Natural killer cell (primary cell): ENCODE data around the gene DRC7. TPM values are rescaled to one million over a fixed set of nuclear protein-coding genes. Genes with fewer than 3 reads are reported as not detected.

Experiments used
- ATAC-seq, 3 donors: fragments of 150-1000 bp in 2 of 3; fragments of 200-7000 bp in 1 of 3; cut with Tn5 transposase; 1 replicate in 1 of 3; 2 replicates in 2 of 3; pipeline ENCODE4 v1.10.0; 2021; ENCODE audit warnings: mild to moderate bottlenecking in 2 of 3, moderate library complexity in 2 of 3
- DNase-seq, 2 donors: peaks; one replicate each; pipeline versions ENCODE4 v3.0.0 to v3.0.0-alpha.2; 2013 to 2021; ENCODE audit warnings: mixed read lengths in 1 of 2
- H3K27ac ChIP-seq: one replicate; pipeline ENCODE4 v1.5.1; 2013; ENCODE audit warnings: mild to moderate bottlenecking, low read length
- H3K27me3 ChIP-seq: one replicate; pipeline ENCODE4 v1.6.1; 2013; ENCODE audit warnings: low read length; ENCODE audit not compliant: control insufficient read depth, insufficient read depth
- H3K36me3 ChIP-seq: one replicate; pipeline ENCODE4 v1.6.1; 2013; ENCODE audit warnings: low read length; ENCODE audit not compliant: control insufficient read depth, insufficient read depth
- H3K4me1 ChIP-seq: one replicate; pipeline ENCODE4 v1.6.1; 2013; ENCODE audit warnings: low read length; ENCODE audit not compliant: control insufficient read depth, insufficient read depth
- H3K4me3 ChIP-seq: one replicate; pipeline ENCODE4 v1.5.1; 2013; ENCODE audit warnings: low read length
- H3K9me3 ChIP-seq: one replicate; pipeline ENCODE4 v1.6.1; 2013; ENCODE audit warnings: low read length; ENCODE audit not compliant: control insufficient read depth, insufficient read depth
- H3K27ac Mint-ChIP-seq, 2 donors: one replicate each; pipeline ENCODE4 v1.8.0; 2022; ENCODE audit warnings: mild to moderate bottlenecking in 2 of 2, mixed read lengths in 2 of 2, moderate library complexity in 1 of 2
- H3K27me3 Mint-ChIP-seq, 2 donors: one replicate each; pipeline ENCODE4 v1.8.0; 2022; ENCODE audit warnings: low read depth in 2 of 2, mixed read lengths in 2 of 2
- H3K36me3 Mint-ChIP-seq: one replicate; pipeline ENCODE4 v1.8.0; 2022; ENCODE audit warnings: mixed read lengths
- H3K4me1 Mint-ChIP-seq, 2 donors: one replicate each; pipeline ENCODE4 v1.8.0; 2022; ENCODE audit warnings: mixed read lengths in 2 of 2
- H3K4me3 Mint-ChIP-seq: one replicate; pipeline ENCODE4 v1.8.0; 2022; ENCODE audit warnings: mild to moderate bottlenecking, moderate library complexity, mixed read lengths
- H3K9me3 Mint-ChIP-seq, 2 donors: one replicate each; pipeline ENCODE4 v1.8.0; 2022; ENCODE audit warnings: mixed read lengths in 2 of 2
- WGBS: methylation state at CpG from one replicate; pipeline ENCODE4 v1.1.7; 2013; ENCODE audit warnings: missing lambda C conversion rate; ENCODE audit not compliant: insufficient coverage; 5-methylcytosine and 5-hydroxymethylcytosine counted together
- intact Hi-C: fragments of 100-400 bp; cut with micrococcal nuclease; formaldehyde crosslinking; loops from one replicate; pipeline ENCODE4 v1.14.2; 2022
- total RNA-seq, 4 donors: library from RNA; stranded (reverse); fragments of 120-200 nt in 1 of 4; gene quantifications; one replicate each; pipeline versions ENCODE4 v1.2.3 to v1.2.4, GENCODE V29; 2013 to 2022
- TF ChIP-seq, protein P1 (sequence below): fragments of 200-600 bp; IDR thresholded peaks from one replicate; pipeline ENCODE4 v1.8.0; 2022; ENCODE audit warnings: antibody characterized with exemption

Gene DRC7
- total RNA-seq, 3 donors from 2014 or later (not counting 1 experiment from before 2014, with no cell fraction given), result 0.33 TPM; not detected in 2

DNA sequence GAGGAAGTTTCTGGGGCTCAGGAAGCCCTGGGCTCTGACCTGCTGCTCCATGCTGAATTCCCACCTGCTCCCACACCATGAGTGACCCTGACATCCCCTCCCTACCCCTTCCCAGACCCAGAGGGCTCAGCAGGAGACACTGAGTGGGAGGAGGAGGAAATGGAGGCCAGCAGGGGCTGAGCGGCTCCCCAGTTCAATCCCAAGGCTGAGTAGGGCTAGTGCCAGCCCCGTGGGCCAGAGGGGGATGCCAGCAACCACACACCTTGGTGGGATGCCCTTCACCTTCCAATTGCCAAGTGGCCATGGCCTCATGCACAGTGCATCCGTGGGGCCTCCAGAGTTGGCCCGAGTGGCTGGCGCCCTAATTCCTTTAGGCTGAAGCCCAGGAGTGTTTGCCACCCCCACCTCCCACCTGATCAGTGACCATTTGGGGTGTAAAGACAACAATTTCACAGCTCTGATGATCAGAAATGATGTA, 27.5 kb upstream of the DRC7 start:
- DNase-seq (no peak), ATAC-seq (no peak)
- WGBS, result 85% methylated on average over 5 of the region's 5 CpGs
- H3K27me3 ChIP-seq, result no peaks in the 10 kb centered on the region
- no peaks in the 10 kb centered on the region for H3K27me3 Mint-ChIP-seq
- H3K36me3 Mint-ChIP-seq, result peaks cover 13% of the 10 kb centered on the region
- TF ChIP-seq, protein P1, sequence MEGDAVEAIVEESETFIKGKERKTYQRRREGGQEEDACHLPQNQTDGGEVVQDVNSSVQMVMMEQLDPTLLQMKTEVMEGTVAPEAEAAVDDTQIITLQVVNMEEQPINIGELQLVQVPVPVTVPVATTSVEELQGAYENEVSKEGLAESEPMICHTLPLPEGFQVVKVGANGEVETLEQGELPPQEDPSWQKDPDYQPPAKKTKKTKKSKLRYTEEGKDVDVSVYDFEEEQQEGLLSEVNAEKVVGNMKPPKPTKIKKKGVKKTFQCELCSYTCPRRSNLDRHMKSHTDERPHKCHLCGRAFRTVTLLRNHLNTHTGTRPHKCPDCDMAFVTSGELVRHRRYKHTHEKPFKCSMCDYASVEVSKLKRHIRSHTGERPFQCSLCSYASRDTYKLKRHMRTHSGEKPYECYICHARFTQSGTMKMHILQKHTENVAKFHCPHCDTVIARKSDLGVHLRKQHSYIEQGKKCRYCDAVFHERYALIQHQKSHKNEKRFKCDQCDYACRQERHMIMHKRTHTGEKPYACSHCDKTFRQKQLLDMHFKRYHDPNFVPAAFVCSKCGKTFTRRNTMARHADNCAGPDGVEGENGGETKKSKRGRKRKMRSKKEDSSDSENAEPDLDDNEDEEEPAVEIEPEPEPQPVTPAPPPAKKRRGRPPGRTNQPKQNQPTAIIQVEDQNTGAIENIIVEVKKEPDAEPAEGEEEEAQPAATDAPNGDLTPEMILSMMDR, result no peak
- H3K4me3 ChIP-seq, result no peak overlapping the region
- no peaks in the 10 kb centered on the region for H3K9me3 ChIP-seq
- peaks cover 37% of the 10 kb centered on the region for H3K36me3 ChIP-seq
- H3K27ac ChIP-seq, result peak overlapping the region; percentile 73
- peak overlapping the region; percentile 97 to 98 for H3K27ac Mint-ChIP-seq
- H3K4me3 Mint-ChIP-seq, result peak overlapping the region; percentile 53
- peaks cover 44 to 60% of the 10 kb centered on the region in 2 donors for H3K4me1 Mint-ChIP-seq
- no peaks in the 10 kb centered on the region for H3K9me3 Mint-ChIP-seq
- intact Hi-C loops, result loop anchor here (2.0 to 10.0 kb wide), 4 partner anchors 18 to 338 kb away; partner anchors contain the start of genes KATNB1, USB1 and ZNF319
- peaks cover 57% of the 10 kb centered on the region for H3K4me1 ChIP-seq

DNA sequence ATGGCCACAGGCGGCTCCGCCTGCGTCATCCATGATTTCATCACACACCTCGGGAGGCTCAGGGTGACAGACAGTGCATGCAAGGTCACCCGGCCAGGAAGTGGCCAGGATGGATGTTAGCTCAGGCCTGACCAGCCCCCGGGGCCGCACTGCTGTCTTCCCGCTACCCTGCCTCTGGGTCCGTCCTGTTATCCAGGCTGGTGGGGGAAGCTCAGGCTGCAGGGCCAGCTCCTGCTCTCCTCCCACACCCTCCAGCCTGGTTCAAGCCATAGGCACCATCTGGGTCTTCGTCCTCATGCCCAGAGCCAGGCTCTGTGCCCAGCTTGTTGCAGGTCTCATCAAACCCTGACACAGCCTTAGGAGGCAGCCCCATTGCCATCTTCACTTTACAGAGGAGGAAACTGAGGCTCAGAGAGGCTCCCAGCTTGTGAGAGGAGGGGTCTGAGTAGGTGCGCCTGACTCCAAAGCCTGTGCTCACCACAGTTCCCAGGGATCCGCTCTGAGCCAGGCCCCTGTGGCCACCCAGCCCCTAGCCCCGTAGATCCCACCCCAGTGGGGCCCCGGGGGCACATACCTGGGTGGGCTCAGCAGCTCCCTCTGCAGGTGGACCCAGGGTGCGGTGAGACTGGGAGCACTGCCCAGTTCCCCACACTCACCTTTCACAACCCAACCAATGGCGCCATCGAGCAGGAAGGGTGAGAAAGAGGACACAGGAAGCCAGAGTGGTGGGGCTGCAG, 26.9 kb upstream of the DRC7 start:
- H3K4me1 Mint-ChIP-seq, result peaks cover 38 to 54% of the 10 kb centered on the region in 2 donors
- Histone ChIP-seq H3K4me1 (peaks cover 53% of the 10 kb centered on the region), H3K36me3 (peaks cover 31% of the 10 kb centered on the region), H3K4me3 (no peak overlapping the region), H3K27me3 (no peaks in the 10 kb centered on the region), H3K27ac (peak overlapping the region; percentile 90), H3K9me3 (no peaks in the 10 kb centered on the region)
- no peaks in the 10 kb centered on the region for H3K9me3 Mint-ChIP-seq
- DNase-seq, result peak; percentile 52 to 77
- intact Hi-C loops, result loop anchor here (2.0 to 10.0 kb wide), 4 partner anchors 19 to 337 kb away; partner anchors contain the start of genes KATNB1, USB1 and ZNF319
- WGBS, result 53% methylated on average over 17 of the region's 17 CpGs
- H3K27me3 Mint-ChIP-seq, result no peaks in the 10 kb centered on the region
- peak overlapping the region; percentile 97 to 98 for H3K27ac Mint-ChIP-seq
- TF ChIP-seq, protein P1, result no peak
- H3K4me3 Mint-ChIP-seq, result peak overlapping the region; percentile 53
- H3K36me3 Mint-ChIP-seq, result peaks cover 13% of the 10 kb centered on the region
- peak; percentile 76 to 92 (median 82) for ATAC-seq

DNA sequence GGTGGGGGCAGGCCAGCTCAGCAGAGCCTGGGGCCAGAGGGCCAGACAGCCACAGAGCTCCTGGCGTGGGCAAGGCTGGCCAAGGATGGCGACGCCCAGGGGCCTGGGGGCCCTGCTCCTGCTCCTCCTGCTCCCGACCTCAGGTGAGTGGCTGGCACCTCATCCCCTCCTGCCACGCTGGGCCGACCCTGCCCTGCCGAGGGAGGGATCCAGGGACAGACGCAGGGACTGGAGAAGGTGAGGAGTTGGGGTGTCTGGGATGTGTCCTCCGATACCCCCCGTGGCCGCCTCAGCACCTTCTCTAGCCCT, 26.4 kb upstream of the DRC7 start, which contains the start of gene ADGRG3:
Gene ADGRG3, plus strand, starts transcription at position 44 of the 309 bp plus-strand sequence. Its CDS starts 42 bp downstream, at position 86.
- WGBS, result 71% methylated on average over 11 of the region's 11 CpGs
- H3K4me3 Mint-ChIP-seq, result peak within 1 kb of the TSS; percentile 84
- H3K4me1 Mint-ChIP-seq, result peaks cover 38 to 52% of the 10 kb centered on the region in 2 donors
- peaks cover 26% of the 10 kb centered on the region for H3K36me3 ChIP-seq
- no peaks in the 10 kb centered on the region for H3K27me3 ChIP-seq
- intact Hi-C loops, result loop anchor here (5.0 to 10.0 kb wide), 2 partner anchors 144 to 337 kb away; partner anchors contain the start of genes USB1 and ZNF319
- peaks cover 53% of the 10 kb centered on the region for H3K4me1 ChIP-seq
- H3K4me3 ChIP-seq, result no peak within 1 kb of the TSS
- H3K27ac Mint-ChIP-seq, result peak within 1 kb of the TSS; percentile 97 to 98
- DNase-seq (no peak), ATAC-seq (no peak)
- no peaks in the 10 kb centered on the region for H3K9me3 ChIP-seq
- H3K36me3 Mint-ChIP-seq, result peaks cover 13% of the 10 kb centered on the region
- no peaks in the 10 kb centered on the region for H3K9me3 Mint-ChIP-seq
- peak within 1 kb of the TSS; percentile 90 for H3K27ac ChIP-seq
- TF ChIP-seq, protein P1, result no peak
- H3K27me3 Mint-ChIP-seq, result no peaks in the 10 kb centered on the region
